Head of caudate nucleus (tissue), 42 donors: Measurements from ENCODE around the gene MACROH2A2.
"Not testable (repeated sequence)": the region's sequence is repeated elsewhere in the genome, so short reads cannot be mapped to it uniquely, and the experiment has no call there.

Source experiments
- DNase-seq, 42 donors: peaks; one replicate each; pipeline versions ENCODE4 v3.0.0 to v3.0.0-alpha.2; 2020 to 2021; ENCODE audit warnings: mixed read lengths in 7 of 42
- intact Hi-C: fragments of 100-400 bp; cut with DNase I; formaldehyde crosslinking; loops from one replicate; pipeline ENCODE4 v1.15.0; 2022

The MACROH2A2 gene

GRCh38 chr10:70094250-70094649 lies 41.6 kb downstream of the MACROH2A2 start:
- DNase-seq, result no peak
- intact Hi-C loops, result no loop called here

GRCh38 chr10:70096016-70096704 lies 43.5 kb downstream of the MACROH2A2 start:
- intact Hi-C loops, result no loop called here
- DNase-seq, result no peak

GRCh38 chr10:70096705-70097420 lies 44.2 kb downstream of the MACROH2A2 start:
- intact Hi-C loops, result no loop called here

GRCh38 chr10:70097459-70097858 lies 44.8 kb downstream of the MACROH2A2 start:
- DNase-seq, result no peak
- intact Hi-C loops, result no loop called here

More at GRCh38 chr10:70096705-70097420, 44.2 kb downstream of the MACROH2A2 start:
- DNase-seq, result no peak

- intact Hi-C loops, result no loop called here
- DNase-seq, result no peak
Measured at GRCh38 chr10:70098271-70098670, 45.6 kb downstream of the MACROH2A2 start.

- DNase-seq, intact Hi-C loops: not testable (repeated sequence)
Measured at GRCh38 chr10:70101068-70101562, 48.5 kb downstream of the MACROH2A2 start.

- intact Hi-C loops, result no loop called here
- DNase-seq, result no peak
Measured at GRCh38 chr10:70101668-70102067, 49.0 kb downstream of the MACROH2A2 start.

GRCh38 chr10:70106958-70107791 lies 54.5 kb downstream of the MACROH2A2 start:
- peak in 7 of 42 donors; percentile 7 to 52 (median 24) for DNase-seq
- intact Hi-C loops, result no loop called here

- DNase-seq, result no peak
- intact Hi-C loops, result no loop called here
Measured at GRCh38 chr10:70109064-70109729, 56.6 kb downstream of the MACROH2A2 start.

GRCh38 chr10:70111496-70111895 lies 58.9 kb downstream of the MACROH2A2 start:
- DNase-seq, result no peak
- intact Hi-C loops, result no loop called here

GRCh38 chr10:70112071-70112470 lies 59.4 kb downstream of the MACROH2A2 start:
- intact Hi-C loops, result no loop called here
- no peak for DNase-seq

- intact Hi-C loops, result no loop called here
- no peak for DNase-seq
Measured at GRCh38 chr10:70114902-70115301, 62.3 kb downstream of the MACROH2A2 start.

GRCh38 chr10:70115948-70116682 lies 63.5 kb downstream of the MACROH2A2 start:
- intact Hi-C loops, result no loop called here
- DNase-seq, result peak in 38 of 42 donors; percentile 9 to 83 (median 47)

- intact Hi-C loops, result no loop called here
- no peak for DNase-seq
Measured at GRCh38 chr10:70117646-70118045, 65.0 kb downstream of the MACROH2A2 start.

- no peak for DNase-seq
- intact Hi-C loops, result no loop called here
Measured at GRCh38 chr10:70118196-70118595, 65.5 kb downstream of the MACROH2A2 start.

GRCh38 chr10:70119197-70119596 lies 66.6 kb downstream of the MACROH2A2 start:
- DNase-seq, result no peak
- intact Hi-C loops, result no loop called here

- no peak for DNase-seq
- intact Hi-C loops, result no loop called here
Measured at GRCh38 chr10:70119623-70120022, 67.0 kb downstream of the MACROH2A2 start.

GRCh38 chr10:70120417-70120816 lies 67.8 kb downstream of the MACROH2A2 start:
- intact Hi-C loops, result no loop called here
- DNase-seq, result no peak
